CD1c-positive myeloid dendritic cell (primary cell): Measurements from ENCODE around the gene JAML.

ENCODE experiments used
- DNase-seq: peaks from one replicate; pipeline ENCODE4 v3.0.0-alpha.2; 2016; ENCODE audit errors: extremely low spot score

Gene JAML

GRCh38 chr11:118147502-118147901 lies 77.3 kb downstream of the JAML start:
- peak; percentile 32 for DNase-seq

GRCh38 chr11:118146554-118146953 lies 78.3 kb downstream of the JAML start:
- no peak for DNase-seq

- peak; percentile 88 for DNase-seq
These were observed 79.3 kb downstream of the JAML start for GRCh38 chr11:118145285-118146227.

GRCh38 chr11:118144301-118145268 lies 80.2 kb downstream of the JAML start:
- no peak for DNase-seq
